Stimulated activated CD8-positive, alpha-beta memory T cell treated with anti-CD3 and anti-CD28 coated beads, Interleukin-7, amount 100 ng/mL, for 24 hours (primary cell): ENCODE results near the gene DSC2.
"Not testable (repeated sequence)": the region's sequence is repeated elsewhere in the genome, so short reads cannot be mapped to it uniquely, and the experiment has no call there.

ENCODE experiments used
- DNase-seq: peaks from one replicate; pipeline ENCODE4 v3.0.0-alpha.2; 2020; ENCODE audit warnings: low read depth

DSC2 gene

DNA sequence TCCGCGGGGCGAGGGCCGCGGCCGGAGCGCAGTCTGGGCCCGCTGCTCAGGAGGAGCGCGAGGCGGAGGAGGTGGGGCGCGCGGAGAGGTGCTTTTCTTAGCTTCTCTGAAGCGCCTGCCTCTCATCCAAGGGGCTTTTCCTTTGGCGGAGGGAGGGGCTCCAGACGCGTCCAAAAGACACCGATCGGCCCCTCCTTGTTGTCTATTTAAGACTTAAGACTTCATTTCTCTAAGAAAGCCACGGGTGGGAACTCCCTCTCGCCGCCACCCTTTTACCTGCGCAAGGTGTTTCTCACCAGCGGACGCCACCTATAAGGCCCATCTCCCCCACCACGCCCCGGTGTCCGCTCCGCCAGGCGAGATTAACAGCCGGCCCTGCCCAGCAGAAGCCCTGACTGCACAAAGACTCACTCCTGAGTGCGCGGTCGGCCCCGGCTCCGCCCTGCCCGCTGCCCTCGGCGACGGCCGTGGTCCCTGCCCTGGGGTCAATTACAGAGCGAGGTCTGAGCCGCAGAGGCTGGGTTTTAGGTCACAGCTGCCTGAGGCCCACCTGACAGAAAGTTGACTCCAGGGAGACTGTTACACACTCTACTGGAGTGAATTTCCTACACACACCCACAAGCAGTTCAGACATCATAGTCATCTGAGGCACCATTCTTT lies at the start of gene DSC2:
DSC2 (minus strand) TSS at position 397 of the 660 bp plus-strand sequence. CDS start 450 bp downstream, outside the sequence.
- DNase-seq: no peak

GRCh38 chr18:31149351-31149750 lies 47.1 kb upstream of the DSC2 start:
- DNase-seq: no peak

DNA sequence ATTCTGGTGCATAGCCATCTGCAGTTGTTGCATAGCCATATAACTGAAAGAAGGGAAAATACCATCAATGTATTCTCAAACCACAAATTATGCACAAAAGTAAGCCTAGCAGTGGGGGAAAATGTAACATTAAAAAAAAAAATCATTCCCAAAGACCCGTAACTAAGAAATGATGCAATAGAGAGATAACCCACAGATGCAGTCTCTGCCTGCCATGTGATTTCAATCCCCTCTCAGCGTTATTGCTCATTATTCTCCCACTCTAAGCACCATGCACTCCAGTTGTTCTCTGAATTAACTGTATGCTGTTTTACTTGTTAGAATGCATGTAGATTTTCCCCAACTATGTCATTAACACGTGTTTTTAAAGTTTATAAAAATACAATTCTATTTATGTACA lies 46.4 kb upstream of the DSC2 start:
- DNase-seq: no peak

GRCh38 chr18:31146809-31147208 lies 44.6 kb upstream of the DSC2 start:
- DNase-seq: no peak

- no peak for DNase-seq
Observed at GRCh38 chr18:31143025-31143424, 40.8 kb upstream of the DSC2 start.

- DNase-seq: no peak
Observed at GRCh38 chr18:31138709-31139108, 36.5 kb upstream of the DSC2 start.

DNA sequence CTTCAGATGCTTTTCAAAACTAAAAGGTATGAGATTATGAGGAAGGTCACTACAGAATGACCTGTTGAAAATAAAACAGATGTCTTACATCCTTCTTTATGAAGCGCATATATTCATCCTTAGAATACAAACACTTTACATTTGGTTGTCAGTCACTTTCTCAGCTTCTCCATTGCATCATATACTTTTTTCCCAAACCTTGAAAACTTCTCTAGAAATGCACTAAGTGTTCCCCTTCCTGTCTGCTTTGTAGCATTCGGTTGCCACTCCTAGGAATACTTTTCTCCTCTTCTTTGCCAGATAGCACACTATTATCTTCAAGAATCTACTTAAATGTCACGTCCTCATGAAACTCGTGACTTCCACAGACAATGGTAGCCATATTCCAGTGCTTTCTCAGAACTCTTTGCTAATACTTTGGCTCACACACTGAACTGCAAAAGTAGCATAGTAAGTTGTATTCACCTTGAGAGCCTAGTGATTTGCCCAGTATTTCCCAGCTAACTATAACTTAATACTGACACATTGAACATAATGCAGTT lies 32.8 kb upstream of the DSC2 start:
- DNase-seq: no peak

- DNase-seq: no peak
Observed at GRCh38 chr18:31129398-31130115, 27.3 kb upstream of the DSC2 start.

DNA sequence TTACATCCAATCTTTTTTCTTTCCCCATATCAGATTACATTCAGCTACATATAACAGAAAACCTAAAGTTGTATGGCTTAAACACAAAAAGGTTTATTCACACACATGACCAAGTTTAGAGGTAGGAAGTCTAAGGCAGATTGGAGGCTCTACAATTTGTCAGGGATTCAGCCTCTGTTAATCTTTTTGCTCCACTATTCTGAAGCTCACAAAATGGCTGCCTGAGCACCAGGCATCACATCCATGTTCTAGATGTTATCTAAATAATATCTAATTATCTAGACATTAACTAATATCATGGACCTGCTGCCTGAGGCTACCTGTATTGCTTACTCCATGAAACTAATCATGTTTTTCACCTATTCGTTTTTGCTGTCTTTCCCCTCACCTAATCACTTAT lies 23.7 kb upstream of the DSC2 start:
- DNase-seq: no peak

DNA sequence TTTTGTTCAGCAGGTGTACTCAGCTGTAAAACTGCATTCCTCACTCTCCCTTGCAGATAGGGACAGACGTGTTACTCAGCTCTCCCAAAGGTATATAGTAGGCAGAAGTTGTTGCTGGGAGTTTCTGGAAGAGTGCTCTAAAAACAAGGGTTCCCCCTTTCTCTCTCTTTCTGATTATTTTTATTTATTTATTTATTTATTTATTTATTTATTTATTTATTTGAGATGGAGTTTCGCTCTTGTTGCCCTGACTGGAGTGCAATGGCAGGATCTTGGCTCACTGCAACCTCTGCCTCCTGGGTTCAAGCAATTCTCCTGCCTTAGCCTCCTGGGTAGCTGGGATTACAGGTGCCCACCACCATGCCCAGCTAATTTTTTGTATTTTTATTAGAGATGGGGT lies 20.9 kb upstream of the DSC2 start:
- not testable (repeated sequence) for DNase-seq

GRCh38 chr18:31120594-31120993 lies 18.4 kb upstream of the DSC2 start:
- no peak for DNase-seq

GRCh38 chr18:31116853-31117595 lies 14.8 kb upstream of the DSC2 start:
- no peak for DNase-seq

- no peak for DNase-seq
Observed at GRCh38 chr18:31112804-31113203, 10.6 kb upstream of the DSC2 start.

DNA sequence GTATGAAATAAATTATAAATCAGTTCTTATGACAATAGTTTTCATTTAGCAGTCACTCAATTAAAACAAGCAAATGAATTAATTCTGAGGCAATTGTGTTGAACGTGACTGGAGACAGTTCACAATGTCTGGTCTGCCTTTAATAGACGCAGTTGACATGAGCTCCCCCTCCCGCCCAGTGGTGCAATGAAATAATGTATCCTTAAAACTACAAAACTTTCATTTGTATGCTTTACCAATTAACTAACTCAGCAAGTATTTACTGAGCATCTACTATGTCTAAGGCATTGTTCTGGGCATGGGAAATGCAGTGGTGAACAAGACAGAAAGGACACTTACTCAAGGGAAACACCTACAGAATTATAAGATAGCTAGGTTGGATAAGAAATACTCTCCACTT lies 3.5 kb upstream of the DSC2 start:
- no peak for DNase-seq

DNA sequence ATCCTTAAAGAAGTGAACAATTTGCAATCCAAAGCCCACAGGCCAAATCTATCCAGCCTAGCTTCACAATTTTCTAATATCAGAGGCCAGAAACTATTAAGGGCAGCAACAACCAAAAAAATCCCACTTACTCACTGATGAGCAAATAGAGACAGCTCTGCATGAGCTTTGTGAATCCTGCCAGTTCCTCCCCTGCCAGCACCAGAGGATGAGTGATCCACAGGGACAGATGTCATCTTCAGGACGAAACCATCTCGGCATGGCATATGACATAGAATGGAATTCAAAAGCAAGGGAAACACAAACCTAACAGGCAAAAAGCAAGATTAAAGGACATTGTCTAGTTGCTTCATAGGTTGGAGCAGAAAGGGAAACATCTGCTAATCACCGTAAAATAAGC lies 2.2 kb upstream of the DSC2 start:
- no peak for DNase-seq

- no peak for DNase-seq
Observed at GRCh38 chr18:31103423-31103822, 1.2 kb upstream of the DSC2 start.

DNA sequence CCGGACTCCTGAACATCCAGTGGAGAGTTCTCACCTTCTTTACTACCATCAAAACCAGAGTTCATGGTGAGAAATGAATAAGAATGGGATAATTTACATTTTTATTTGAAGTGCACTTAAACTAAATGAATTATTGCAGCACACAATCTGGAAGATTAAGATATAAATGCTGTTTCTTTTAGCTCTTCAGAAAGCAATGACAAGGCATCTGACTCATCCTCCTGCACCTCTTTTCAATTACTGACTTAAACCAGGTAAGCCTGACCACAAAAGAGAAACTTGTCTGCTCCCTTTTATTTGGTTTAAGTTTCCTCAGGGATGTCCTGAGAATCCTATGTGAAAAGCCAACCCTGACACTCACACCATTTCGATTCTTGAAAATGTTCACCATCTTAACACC lies 720 bp upstream of the DSC2 start:
- no peak for DNase-seq

DNA sequence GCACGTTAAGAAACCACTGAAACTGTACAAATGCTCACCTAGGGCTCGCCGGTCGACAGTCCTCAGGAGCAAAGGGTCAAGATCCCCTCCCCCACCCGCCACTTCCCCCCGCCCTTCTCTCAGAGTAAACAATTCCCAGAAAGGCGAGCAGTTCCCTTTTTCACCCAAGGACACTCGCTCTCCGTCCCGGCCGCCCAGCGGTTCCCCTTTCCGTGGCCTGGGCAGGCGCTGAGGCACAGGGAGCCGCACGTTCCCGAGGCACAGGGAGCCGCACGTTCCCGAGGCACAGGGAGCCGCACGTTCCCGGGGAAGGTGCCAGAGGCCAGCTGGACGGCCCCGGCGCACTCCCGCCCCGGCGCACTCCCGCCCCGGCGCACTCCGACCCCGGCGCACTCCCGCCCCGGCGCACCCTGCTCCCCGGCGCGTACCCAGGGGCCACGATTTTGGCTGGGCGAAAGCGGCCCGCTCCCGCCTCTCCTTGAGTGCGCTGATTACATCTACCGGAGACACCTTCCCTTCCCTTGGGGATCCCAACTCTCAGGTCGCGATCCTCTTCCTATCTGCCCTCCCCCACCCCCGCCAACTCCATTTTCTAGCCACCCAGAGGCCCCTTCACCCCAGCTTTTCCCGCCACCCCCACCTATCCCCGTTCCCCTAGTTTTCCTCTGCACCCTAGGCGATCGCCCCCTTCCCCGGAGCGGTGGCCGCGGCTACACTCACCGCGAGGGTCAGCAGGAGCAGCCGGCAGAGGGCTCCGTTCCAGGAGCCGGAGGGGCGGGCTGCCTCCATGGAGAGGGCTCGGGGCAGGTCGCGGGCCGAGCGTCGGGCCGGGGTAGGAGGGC lies 817 bp downstream of the DSC2 start:
- DNase-seq: no peak

DNA sequence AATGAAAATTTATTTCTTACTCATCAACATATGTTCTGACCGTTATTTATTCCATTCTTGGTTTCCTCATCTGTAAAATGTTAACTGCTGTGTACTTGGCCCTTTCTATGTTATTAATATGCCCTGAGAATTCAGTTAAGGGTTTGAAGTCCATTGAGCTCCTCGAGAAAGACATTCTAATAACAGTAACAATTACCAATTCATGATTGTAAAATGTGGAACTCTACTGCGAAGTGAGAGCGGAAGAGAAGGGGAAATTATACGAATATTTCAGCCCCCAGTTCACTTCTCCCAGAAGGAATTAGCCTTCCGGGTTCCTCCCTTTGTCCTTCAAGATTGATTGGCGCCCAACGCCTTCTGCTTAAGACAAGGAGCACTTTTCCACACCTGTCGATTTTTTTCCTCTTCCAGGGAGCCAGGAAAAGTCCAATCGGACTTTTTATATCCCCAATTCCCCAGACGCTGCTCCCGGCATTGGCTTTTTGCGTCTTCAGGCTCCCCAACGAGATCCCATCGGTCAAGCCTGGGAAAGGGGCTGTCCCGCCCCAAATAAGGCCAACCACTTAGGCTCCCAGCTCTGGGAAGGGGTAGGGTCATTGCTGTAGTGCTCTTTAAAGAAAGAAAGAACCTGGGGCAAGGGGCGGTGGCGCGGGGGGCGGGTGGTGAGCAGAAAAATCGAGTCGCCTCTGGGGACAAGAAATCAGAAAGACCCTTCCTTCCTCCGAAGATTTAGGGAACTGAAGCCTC lies 1.6 kb downstream of the DSC2 start:
- DNase-seq: no peak

DNA sequence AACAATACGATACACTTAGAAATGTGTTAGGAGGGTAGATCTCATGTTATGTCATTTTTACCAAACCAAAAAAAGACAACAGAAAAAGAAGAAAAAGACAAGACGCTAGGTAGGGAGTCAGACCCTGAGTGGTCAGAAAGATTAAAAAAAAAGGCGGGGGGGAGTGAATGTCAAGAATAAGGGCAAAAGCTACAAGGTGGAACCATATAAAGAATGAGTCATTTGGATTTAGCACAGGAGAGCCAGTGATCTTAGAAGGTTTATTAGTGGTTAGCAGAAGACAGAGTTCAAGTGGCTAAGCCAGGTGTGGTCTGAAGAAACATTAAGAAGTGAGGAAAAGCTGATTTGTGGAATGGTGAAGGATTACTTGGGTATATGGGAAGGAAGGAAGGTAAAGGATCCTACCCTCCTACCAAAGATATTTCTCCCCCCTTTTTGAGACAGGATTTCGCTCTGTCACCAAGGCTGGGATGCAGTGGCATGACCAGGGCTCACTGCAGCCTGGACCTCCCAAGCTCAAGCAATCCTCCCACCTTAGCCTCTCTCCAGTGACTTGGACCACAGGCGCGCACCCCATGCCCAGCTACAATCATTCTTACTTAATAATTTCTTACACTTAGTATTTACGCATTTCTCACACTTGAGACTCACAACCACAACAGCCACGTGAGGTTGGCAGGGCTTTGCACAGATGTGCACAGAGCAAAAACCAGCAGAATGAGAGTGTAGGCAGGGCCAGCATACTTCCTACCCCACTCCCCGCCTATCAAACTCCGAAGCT lies 2.6 kb downstream of the DSC2 start:
- DNase-seq: no peak
